GM12872 (cell line): Measurements from ENCODE around the gene CST7.

ENCODE experiments used
- TF ChIP-seq, protein P1 (sequence below): IDR thresholded peaks from 3 replicates; pipeline ENCODE4 v1.5.1; 2011; ENCODE audit warnings: low read depth, mild to moderate bottlenecking, low read length, moderate library complexity; ENCODE audit not compliant: insufficient read depth

CST7 gene

GRCh38 chr20:24992487-24993205, 43.6 kb downstream of the CST7 start, which contains the start of gene APMAP:
TSS of gene APMAP (minus strand) at chr20:24992751. CDS start at chr20:24992688, 63 bp downstream.
- TF ChIP-seq, protein P1, sequence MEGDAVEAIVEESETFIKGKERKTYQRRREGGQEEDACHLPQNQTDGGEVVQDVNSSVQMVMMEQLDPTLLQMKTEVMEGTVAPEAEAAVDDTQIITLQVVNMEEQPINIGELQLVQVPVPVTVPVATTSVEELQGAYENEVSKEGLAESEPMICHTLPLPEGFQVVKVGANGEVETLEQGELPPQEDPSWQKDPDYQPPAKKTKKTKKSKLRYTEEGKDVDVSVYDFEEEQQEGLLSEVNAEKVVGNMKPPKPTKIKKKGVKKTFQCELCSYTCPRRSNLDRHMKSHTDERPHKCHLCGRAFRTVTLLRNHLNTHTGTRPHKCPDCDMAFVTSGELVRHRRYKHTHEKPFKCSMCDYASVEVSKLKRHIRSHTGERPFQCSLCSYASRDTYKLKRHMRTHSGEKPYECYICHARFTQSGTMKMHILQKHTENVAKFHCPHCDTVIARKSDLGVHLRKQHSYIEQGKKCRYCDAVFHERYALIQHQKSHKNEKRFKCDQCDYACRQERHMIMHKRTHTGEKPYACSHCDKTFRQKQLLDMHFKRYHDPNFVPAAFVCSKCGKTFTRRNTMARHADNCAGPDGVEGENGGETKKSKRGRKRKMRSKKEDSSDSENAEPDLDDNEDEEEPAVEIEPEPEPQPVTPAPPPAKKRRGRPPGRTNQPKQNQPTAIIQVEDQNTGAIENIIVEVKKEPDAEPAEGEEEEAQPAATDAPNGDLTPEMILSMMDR: no peak

GRCh38 chr20:24993337-24994185, 44.5 kb downstream of the CST7 start:
- TF ChIP-seq, protein P1: no peak; the same call in 2 of the 3 replicates

DNA sequence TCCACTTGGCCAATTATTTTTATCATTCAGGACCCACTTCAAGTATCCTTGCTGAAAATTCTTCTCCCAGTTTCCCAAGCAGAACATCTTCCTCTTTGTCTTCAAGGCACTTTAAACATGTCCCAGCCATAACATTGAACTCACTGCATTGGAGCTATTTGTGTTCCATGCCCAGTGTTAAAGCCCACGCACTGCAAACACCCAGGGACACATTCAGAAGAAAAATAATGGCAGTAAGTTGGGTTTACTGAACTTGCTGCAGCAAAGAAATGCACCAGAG, 45.1 kb downstream of the CST7 start:
- TF ChIP-seq, protein P1: no peak

- TF ChIP-seq, protein P1: peak; percentile 92
Observed at GRCh38 chr20:24994470-24995368, 45.6 kb downstream of the CST7 start.

- TF ChIP-seq, protein P1: no peak
Observed at GRCh38 chr20:24995741-24996448, 46.8 kb downstream of the CST7 start.

GRCh38 chr20:24996449-24997377, 47.6 kb downstream of the CST7 start:
- TF ChIP-seq, protein P1: no peak
